HG03439 (cell line): Measurements from ENCODE around the gene CYP3A5.
"Not testable (repeated sequence)": the region's sequence is repeated elsewhere in the genome, so short reads cannot be mapped to it uniquely, and the experiment has no call there.

Source experiments
- ATAC-seq: cut with Tn5 transposase; IDR thresholded peaks from one replicate; pipeline ENCODE4 v1.9.1; 2021; ENCODE audit warnings: mild to moderate bottlenecking, moderate library complexity; ENCODE audit not compliant: unreplicated experiment

The CYP3A5 gene

DNA sequence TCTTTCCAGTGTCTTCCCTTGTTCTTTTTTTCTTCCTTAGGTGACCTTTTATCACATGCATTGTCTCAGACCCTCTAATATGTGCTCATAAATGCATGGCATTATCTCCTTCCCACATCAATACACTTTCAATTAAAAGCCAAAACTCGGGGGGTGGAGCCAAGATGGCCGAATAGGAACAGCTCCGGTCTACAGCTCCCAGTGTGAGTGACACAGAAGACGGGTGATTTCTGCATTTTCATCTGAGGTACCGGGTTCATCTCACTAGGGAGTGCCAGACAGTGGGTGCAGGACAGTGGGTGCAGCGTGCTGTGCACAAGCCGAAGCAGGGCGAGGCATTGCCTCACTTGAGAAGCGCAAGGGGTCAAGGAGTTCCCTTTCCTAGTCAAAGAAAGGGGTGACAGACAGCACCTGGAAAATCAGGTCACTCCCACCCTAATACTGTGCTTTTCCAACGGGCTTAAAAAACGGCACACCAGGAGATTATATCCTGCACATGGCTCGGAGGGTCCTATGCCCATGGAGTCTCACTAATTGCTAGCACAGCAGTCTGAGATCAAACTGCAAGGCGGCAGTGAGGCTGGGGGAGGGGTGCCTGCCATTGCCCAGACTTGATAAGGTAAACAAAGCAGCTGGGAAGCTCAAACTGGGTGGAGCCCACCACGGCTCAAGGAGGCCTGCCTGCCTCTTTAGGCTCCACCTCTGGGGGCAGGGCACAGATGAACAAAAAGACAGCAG is 6.2 kb upstream of the CYP3A5 start:
- not testable (repeated sequence) for ATAC-seq

GRCh38 chr7:99685129-99685758 is 5.4 kb upstream of the CYP3A5 start:
- ATAC-seq, result no peak

GRCh38 chr7:99679032-99679399 is 780 bp downstream of the CYP3A5 start:
- no peak for ATAC-seq

- ATAC-seq, result no peak
Observed at GRCh38 chr7:99677648-99678045, 2.1 kb downstream of the CYP3A5 start.

GRCh38 chr7:99677013-99677647 is 2.7 kb downstream of the CYP3A5 start:
- ATAC-seq, result no peak

DNA sequence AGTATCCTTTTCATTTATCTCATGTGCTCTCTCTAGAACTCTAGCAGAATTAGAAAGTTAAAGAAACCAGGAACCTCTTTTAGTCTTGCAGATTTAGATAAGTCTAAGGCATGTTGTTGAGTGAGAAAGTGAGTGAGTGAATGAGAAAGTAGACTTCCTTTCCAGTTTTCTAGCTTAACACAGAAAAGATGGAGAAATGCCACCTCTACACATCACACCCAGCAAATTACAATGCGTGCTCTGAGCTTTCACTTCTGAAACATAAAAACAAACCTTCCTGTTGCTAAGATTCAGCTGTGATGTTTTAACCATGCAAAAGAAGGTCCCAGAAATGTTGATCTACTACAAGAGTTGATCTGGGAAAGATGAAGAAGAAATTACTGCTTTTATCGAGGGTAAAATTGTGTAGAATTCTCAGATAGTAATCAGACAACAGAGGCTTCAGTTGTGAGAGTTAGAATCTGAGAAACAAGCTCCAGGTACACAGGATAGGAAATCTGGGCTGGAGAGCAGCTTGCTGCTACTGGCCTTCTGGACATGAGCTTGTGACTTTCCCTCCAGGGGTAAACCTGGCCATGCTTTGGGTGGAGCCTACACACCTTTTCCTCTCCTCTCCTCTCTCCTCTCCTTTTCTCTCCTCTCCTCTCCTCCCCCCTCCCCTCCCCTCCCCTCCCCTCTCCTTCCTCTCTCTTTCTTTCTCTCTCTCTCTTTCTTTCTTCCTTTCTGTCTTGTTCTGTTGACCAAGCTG is 4.6 kb downstream of the CYP3A5 start:
- no peak for ATAC-seq

DNA sequence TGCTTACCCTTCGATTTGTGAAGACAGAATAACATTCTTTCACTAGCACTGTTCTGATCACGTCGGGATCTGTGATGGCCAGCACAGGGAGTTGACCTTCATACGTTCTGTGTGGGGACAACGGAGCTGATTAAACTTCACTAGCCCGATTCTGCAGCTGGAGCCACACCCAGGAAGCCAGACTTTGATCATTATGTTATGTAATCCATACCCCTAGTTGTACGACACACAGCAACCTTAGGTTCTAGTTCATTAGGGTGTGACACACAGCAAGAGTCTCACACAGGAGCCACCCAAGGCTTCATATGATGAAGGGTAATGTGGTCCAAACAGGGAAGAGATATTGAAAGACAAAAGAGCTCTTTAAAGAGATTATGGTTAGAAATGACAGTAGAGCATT is 7.2 kb downstream of the CYP3A5 start:
- ATAC-seq, result no peak

GRCh38 chr7:99669782-99670181 is 10.0 kb downstream of the CYP3A5 start:
- no peak for ATAC-seq

DNA sequence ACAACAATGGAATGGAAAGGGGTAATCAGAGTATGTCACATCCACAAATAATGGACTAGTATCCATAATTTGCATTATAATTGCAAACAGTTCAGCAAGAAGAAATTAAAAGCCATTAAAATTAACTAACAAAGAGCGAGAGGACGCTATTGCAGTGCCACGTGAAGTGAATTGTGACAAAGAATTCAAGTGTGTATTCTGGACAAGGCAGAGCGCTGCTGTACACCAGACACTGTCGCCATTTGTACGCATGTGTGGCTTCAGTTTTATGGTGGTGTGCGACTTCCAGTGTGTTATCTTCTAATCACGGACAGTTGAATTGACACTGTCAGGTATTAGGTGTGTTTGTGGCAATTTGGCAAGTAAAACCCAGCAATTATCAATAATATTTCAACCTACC is 11.3 kb downstream of the CYP3A5 start:
- ATAC-seq, result no peak

DNA sequence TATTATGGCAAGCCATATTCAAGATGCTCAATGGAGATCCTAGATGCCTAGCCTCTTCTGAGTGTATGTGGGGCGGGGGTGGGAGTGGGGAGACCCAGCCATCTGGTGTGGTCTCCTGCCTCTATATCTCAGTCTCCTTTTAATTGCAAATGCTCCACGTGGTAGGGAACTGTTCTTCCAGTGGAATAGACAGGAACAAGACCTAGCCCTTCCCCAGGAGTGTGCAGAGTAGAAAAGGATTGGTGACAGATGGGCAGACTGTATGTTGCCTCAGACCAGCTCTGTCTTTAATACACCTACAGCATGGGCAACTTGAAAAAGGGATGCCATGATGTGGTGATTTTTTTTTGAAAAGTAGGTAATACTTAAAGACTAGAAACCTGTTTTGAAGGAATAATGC is 12.6 kb downstream of the CYP3A5 start:
- ATAC-seq, result no peak

- ATAC-seq, result no peak
Observed at GRCh38 chr7:99666013-99666395, 13.8 kb downstream of the CYP3A5 start.

- ATAC-seq, result no peak
Observed at GRCh38 chr7:99665312-99666012, 14.3 kb downstream of the CYP3A5 start.

GRCh38 chr7:99657879-99658278 is 21.9 kb downstream of the CYP3A5 start:
- not testable (repeated sequence) for ATAC-seq

GRCh38 chr7:99654626-99655025 is 25.2 kb downstream of the CYP3A5 start:
- ATAC-seq, result not testable (repeated sequence)

- no peak for ATAC-seq
Observed at GRCh38 chr7:99653754-99654153, 26.0 kb downstream of the CYP3A5 start.

- ATAC-seq, result not testable (repeated sequence)
Observed at GRCh38 chr7:99653269-99653668, 26.5 kb downstream of the CYP3A5 start.

DNA sequence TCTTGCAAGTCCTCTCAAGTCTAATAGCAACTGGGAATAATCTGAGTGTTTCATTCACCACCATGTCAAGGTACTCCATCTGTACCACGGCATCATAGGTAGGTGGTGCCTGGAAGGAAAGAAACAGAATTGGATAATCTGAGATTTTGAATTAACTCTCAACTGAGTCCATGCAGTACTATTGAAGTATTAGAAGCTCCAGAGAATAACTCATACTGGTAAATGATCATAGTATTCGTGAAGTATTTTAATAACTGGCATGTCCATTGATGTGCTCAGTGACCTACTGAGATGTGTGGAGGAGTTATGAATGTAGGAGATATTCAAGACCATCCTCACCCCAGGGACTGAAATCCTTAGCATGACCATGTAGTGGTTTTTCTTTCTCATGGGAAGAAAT is 27.1 kb downstream of the CYP3A5 start:
- no peak for ATAC-seq

DNA sequence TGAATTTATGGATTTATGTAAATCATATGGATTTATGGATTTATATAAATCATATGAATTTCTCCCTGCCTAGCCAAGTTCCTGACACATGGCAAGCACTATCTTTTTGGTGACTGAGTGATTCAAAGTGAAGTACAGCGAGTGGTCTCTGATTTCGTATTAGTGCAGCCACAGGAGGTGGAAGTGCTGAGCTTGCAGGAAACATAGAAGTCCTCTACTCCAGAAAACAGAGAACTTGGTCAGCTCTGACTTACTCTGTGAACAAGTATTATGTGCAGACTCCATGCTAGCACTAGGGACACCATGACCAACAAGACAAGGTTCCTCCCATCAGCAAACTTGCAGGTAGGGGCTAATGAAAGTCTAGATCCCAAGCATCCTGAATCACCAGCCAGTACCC is 28.5 kb downstream of the CYP3A5 start:
- ATAC-seq, result no peak

DNA sequence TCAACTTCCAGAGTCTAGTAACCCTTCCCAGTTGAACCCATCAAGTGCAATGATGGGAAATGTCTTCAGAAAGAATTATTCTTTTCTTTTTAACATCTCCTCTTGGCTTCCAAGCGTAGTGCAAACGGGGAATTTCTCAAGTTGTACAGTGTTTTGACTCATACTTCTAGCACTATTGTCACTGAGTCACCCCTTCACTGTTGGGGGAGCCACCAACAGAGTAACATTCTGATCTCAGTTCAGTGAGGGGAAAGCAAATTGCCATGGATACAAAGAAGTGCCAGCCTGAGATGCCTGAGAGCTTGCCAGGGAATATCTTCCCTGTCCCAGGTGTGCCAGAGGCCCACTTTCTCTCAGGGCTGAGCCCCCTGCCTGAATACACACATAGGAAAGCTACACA is 31.0 kb downstream of the CYP3A5 start:
- no peak for ATAC-seq

- no peak for ATAC-seq
Observed at GRCh38 chr7:99645590-99645989, 34.2 kb downstream of the CYP3A5 start.

DNA sequence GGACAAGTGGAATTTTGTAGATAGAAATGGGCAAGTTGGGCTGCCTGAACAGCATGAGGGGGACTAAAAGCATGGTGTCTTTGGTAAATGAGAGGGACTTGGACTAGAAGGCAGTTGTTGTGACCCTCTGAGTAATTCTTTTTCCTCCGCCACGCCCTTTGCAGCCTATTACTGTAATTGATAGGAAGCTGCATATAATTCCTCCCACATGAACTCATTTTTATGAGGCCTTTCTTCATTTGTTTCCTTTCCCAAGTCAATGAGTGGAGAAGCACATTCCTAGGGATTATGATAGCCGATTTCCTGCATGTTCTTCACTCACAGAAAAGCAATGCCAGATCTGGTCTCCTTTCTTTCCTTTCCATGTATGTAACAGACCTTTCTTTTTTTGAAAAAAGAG is 35.4 kb downstream of the CYP3A5 start:
- no peak for ATAC-seq
